ENCODE measurements around the gene KCNK1. TPM values are rescaled to one million over a fixed set of nuclear protein-coding genes. Genes with fewer than 3 reads are reported as not detected.

Gene KCNK1
- total and polyA plus RNA-seq, 2 of the 8 experiments (the other 6 are each of a cell fraction or from before 2014, with no cell fraction given): 11.9 to 16.5 TPM

GRCh38 chr1:233719655-233720341, 105.9 kb downstream of the KCNK1 start:
- ChIA-PET CTCF (ENCODE audit: partially characterized antibody) (interaction anchor here (1.7 kb wide), 1 partner anchor 11 kb away, joined by 5 read pairs; no protein-coding TSS in a partner anchor), POLR2A (ENCODE audit: partially characterized antibody) (no interaction called here)
- no peak overlapping the region for H2BK15ac ChIP-seq (ENCODE audit: low read length)
- no peak for TF ChIP-seq RFX5 (IDR thresholded peaks at IDR 0.05; ENCODE audit: borderline replicate concordance, low read depth, low read length)
- TF ChIP-seq SIX5 (IDR thresholded peaks at IDR 0.05; ENCODE audit: low read depth, low read length): no peak
- TF ChIP-seq USF2 (IDR thresholded peaks at IDR 0.05; ENCODE audit: low read length): no peak
- TF ChIP-seq CREB1 (IDR thresholded peaks at IDR 0.05): no peak
- no peak for TF ChIP-seq GTF2F1 (IDR thresholded peaks at IDR 0.05; ENCODE audit: borderline replicate concordance, low read depth, low read length)
- TF ChIP-seq TBP (IDR thresholded peaks at IDR 0.05; ENCODE audit: low read depth, low read length): no peak
- no peak for TF ChIP-seq FOSL1 (IDR thresholded peaks at IDR 0.05; ENCODE audit: insufficient read depth, low read depth, low read length)
- no peak overlapping the region for H2BK120ac ChIP-seq (replicated peaks; ENCODE audit: low read depth, low read length)
- H2BK5ac ChIP-seq (ENCODE audit: low read depth, low read length): no peak overlapping the region
- no peak overlapping the region for H3K4me3 ChIP-seq (ENCODE audit: extremely low read depth in 1 of 4, insufficient read depth in 2 of 4, low read depth in 3 of 4, low read length in 4 of 4)
- H3K79me1 ChIP-seq (ENCODE audit: low read depth, low read length): no peaks in the 10 kb centered on the region
- no peak overlapping the region for H2AK5ac ChIP-seq (ENCODE audit: low read depth, low read length)
- no peak overlapping the region for H3K4me2 ChIP-seq (ENCODE audit: insufficient read depth in 1 of 2, low read depth in 2 of 2, low read length in 2 of 2)
- FAIRE-seq (no peak), DNase-seq (ENCODE audit: low read depth in 1 of 2, low spot score in 2 of 2) (no peak)
- H3K4me1 ChIP-seq (replicated peaks in 1 of 4; ENCODE audit: control insufficient read depth in 3 of 4, insufficient read depth in 4 of 4, low read length in 3 of 4): peaks cover 0 to 6% (median 0%) of the 10 kb centered on the region in 4 experiments; a peak in 2 of 7 replicates
- no peak overlapping the region for H4K8ac ChIP-seq (ENCODE audit: extremely low read depth, insufficient read depth, low read length)
- H2AFZ ChIP-seq (ENCODE audit: low read length): no peak overlapping the region
- H3K18ac ChIP-seq (ENCODE audit: extremely low read depth, low read length): no peak overlapping the region
- H2BK20ac ChIP-seq (ENCODE audit: low read length): no peak overlapping the region
- no peak overlapping the region for H3K27ac ChIP-seq (ENCODE audit: low read depth, low read length)
- no peak overlapping the region for H3K4ac ChIP-seq (replicated peaks; ENCODE audit: insufficient read length, low read depth, low read length)
- H3K9ac ChIP-seq (replicated peaks in 1 of 4; ENCODE audit: extremely low read depth in 1 of 4, low read depth in 3 of 4, low read length in 3 of 4): no peak overlapping the region
- no peak overlapping the region for H4K5ac ChIP-seq (ENCODE audit: insufficient read length, low read depth, low read length)
- peaks cover 0 to 5% of the 10 kb centered on the region in 2 experiments; a peak in 1 of 4 replicates for H3K9me3 ChIP-seq (ENCODE audit: insufficient read depth in 2 of 2, low read depth in 1 of 2, low read length in 1 of 2)
- H4K91ac ChIP-seq (replicated peaks; ENCODE audit: insufficient read length, low read length): no peak overlapping the region
- WGBS, 2 experiments (ENCODE audit: extremely low coverage in 1 of 2, insufficient coverage in 1 of 2, insufficient read length in 1 of 2, insufficient replicate concordance in 2 of 2, low coverage in 1 of 2, low lambda C conversion rate in 2 of 2, missing lambda C conversion rate in 1 of 2): 85% methylated on average over 4 of the region's 4 CpGs; no CpG with 5 or more reads in 1 of the 2 experiments
- no peaks in the 10 kb centered on the region; a peak in 1 of 8 replicates for H3K36me3 ChIP-seq (ENCODE audit: control insufficient read depth in 2 of 4, insufficient read depth in 4 of 4, low read length in 3 of 4)
- H2BK12ac ChIP-seq (ENCODE audit: low read depth, low read length): 0 out of 2 replicates have a peak overlapping the region, but pooled peaks have one; percentile 13
- H3K23me2 ChIP-seq (ENCODE audit: low read depth, low read length): no peaks in the 10 kb centered on the region
- H4K20me1 ChIP-seq (replicated peaks in 1 of 2; ENCODE audit: control insufficient read depth in 1 of 2, insufficient read depth in 2 of 2, low read length in 2 of 2): no peaks in the 10 kb centered on the region
- no peak overlapping the region for H3K23ac ChIP-seq (ENCODE audit: insufficient read length)
- no peaks in the 10 kb centered on the region for H3K79me2 ChIP-seq (ENCODE audit: control insufficient read depth in 1 of 2, insufficient read depth in 2 of 2, low read length in 2 of 2)
- H3K14ac ChIP-seq (ENCODE audit: insufficient read length): no peak overlapping the region
- 0 out of 7 replicates have a peak, but pooled peaks cover 0 to 2% (median 0%) of the 10 kb centered on the region in 4 experiments for H3K27me3 ChIP-seq (replicated peaks in 1 of 4; ENCODE audit: control insufficient read depth in 3 of 4, extremely low read depth in 1 of 4, insufficient read depth in 3 of 4, low read length in 3 of 4)
- H3K56ac ChIP-seq (replicated peaks; ENCODE audit: insufficient read length, low read depth, low read length): no peak overlapping the region

All from H1 (cell line).